GM18505 (cell line): ENCODE results near the gene FAM20C.

Source experiments
- ATAC-seq: cut with Tn5 transposase; IDR thresholded peaks from one replicate; pipeline ENCODE4 v1.9.1; 2021; ENCODE audit not compliant: unreplicated experiment
- POLR2A ChIP-seq: IDR thresholded peaks from 4 replicates; pipeline ENCODE4 v1.6.1; 2011; ENCODE audit warnings: borderline replicate concordance; ENCODE audit not compliant: insufficient read depth, insufficient read length; ENCODE audit errors: extremely low read depth

Gene FAM20C

GRCh38 chr7:219581-220150, 27.3 kb downstream of the FAM20C start:
- ATAC-seq: no peak
- no peak for TF ChIP-seq POLR2A

- no peak for TF ChIP-seq POLR2A
- ATAC-seq: no peak
These were observed 27.9 kb downstream of the FAM20C start for GRCh38 chr7:220151-220841.

DNA sequence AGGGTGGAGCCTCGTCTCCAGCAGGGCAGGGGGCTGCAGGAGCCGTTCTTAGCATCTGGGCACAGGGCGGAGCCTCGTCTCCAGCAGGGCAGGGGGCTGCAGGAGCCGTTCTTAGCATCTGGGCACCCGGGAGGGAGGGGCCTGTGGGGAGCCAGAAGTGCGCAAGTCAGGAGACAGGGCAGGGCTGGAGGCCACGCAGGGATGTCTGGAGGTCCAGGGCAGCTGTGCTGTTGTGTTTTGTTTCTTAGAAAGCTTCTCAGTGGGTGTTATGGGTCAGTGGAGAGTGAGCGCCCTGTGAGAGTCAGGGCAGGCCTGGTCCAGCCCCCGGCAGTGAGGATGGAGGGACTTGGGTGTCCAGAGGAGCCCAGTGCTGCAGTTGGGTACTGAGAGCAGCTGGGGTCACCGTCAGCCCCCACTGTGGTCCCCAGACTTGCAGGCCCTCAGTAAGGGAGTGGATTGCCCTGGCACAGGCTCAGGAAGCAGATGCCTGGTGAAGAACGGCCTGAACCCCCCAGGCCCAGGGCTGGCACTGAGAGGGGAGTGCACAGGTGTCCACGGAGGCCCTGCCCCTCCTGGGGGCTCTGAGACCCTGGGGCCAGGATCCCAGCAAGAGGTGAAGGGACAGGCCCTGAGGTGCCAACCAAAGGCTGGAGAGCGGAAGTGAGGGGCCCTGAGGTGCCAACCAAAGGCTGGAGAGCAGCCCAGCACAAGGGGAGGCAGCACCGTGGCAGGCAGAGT, 29.8 kb downstream of the FAM20C start:
- no peak for ATAC-seq
- TF ChIP-seq POLR2A: no peak

DNA sequence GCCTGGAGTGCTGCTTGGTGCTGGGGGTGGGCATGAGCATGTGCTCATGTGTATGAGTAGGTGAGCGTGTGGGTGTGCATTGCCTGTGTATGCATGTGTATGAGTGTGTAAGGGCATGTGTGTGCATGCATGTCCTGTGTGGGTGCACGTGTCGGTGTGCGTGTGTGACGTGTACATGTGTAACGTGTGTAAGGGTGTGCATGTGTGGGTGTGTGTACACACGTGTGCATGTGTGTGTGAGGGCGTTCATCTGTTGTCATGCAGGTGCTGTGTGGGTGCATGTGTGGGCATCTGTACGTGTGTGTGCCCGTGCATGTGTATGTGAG, 30.3 kb downstream of the FAM20C start:
- no peak for ATAC-seq
- no peak for TF ChIP-seq POLR2A

DNA sequence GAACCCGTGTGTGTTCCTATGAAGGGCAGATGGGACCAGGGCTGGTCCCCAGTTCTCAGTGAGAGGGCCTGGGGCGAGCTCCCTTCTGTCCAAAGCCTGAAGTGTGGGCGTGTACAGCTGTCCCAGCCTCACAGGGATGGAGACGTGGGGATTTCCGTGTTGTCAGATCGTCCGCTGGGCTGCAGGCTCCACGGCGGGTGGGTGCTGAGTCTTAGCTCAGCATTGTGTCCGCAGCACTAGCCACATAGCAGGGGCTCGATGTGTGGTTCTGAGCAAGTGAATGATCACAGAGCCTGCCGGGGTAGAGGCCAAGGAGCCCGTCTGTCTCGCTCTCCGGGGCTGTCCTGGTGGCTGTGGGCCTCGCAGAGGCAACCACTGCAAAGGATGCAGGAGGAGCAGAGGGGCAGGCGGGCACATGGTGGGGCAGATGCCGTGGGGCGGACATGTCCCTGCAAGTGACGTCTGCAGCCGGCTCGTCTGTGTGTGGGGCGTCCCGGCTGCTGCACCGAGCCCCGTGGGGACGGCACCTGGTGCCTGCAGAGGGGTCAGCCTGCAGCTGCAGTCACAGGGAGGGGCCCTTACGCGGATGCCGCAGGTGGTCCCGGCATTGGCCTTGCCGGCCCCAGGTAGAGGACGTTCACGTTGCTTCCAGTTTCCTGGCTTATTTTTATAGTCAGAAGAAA, 30.9 kb downstream of the FAM20C start:
- no peak for ATAC-seq
- no peak for TF ChIP-seq POLR2A

- ATAC-seq: no peak
- TF ChIP-seq POLR2A: no peak
These were observed 31.5 kb downstream of the FAM20C start for GRCh38 chr7:223861-224260.

DNA sequence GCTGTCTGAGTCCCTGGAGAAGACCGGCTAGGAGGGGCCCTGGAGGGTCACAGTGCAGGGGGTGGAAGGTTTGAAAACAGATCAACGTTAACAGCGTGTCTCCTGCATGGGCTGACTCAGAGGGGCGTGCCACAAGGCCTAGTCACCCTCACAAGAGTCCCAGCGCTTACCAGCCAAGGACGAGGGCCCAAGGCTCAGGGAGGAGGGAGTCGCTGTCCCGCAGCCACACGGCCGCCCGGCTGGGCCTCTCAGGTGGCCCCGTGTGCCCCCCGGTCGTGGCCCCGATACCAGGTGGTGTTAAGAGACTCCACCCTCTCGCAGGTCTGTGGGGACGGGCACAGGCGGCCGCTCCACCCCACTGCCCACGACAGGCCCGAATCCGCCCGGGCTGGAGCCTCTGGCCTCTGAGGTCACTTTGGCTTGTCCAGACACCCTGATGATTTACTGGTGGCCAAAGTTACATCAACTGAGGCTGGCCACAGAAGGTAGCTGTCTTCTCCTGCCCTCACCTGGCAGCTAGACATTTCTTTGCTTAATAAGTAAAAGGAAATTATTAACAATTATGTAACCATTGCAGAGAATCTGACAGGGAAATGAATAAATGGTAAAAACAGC, 34.0 kb downstream of the FAM20C start:
- no peak for TF ChIP-seq POLR2A

DNA sequence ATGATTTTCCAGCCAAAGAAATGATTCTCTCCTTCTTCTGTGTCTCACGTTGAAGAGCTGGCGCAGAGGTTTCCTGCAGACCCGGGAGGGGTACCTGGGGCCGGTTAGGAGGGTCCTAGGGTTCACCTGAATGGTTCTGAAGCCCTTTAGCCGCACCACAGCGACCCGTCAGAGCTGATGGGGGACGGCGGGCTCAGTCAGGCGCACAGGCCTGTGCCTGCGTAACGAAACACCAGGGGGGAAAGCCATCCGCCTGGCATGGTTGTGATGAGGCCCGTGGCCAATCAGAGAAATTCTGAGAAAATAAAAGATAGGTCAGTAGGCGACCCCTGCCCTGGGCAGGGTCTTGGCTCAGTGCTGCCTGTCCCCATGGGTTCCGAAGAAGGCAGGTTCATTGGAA, 35.6 kb downstream of the FAM20C start:
- no peak for TF ChIP-seq POLR2A
- ATAC-seq: no peak

More for the DNA sequence above, 34.0 kb downstream of the FAM20C start:
- no peak for ATAC-seq

DNA sequence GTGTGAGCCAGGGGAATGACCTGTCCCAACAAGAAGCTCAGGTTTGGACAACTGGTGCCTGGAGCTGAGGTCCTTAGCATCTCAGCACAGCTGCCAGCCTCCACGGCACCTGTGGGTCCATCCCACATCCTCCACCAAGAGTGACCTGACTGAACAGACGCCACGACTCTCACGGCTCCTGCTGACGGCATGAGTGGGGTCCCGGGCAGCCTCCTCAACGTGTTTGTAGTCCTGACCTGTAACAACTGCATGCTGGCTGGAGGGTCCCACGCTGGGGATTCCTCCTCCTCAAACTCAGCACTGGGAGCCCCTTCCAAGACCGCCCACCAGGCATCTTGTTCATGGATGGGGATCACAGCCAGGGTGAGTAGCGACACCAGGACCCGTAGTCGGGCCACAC, 36.2 kb downstream of the FAM20C start:
- ATAC-seq: no peak
- no peak for TF ChIP-seq POLR2A

DNA sequence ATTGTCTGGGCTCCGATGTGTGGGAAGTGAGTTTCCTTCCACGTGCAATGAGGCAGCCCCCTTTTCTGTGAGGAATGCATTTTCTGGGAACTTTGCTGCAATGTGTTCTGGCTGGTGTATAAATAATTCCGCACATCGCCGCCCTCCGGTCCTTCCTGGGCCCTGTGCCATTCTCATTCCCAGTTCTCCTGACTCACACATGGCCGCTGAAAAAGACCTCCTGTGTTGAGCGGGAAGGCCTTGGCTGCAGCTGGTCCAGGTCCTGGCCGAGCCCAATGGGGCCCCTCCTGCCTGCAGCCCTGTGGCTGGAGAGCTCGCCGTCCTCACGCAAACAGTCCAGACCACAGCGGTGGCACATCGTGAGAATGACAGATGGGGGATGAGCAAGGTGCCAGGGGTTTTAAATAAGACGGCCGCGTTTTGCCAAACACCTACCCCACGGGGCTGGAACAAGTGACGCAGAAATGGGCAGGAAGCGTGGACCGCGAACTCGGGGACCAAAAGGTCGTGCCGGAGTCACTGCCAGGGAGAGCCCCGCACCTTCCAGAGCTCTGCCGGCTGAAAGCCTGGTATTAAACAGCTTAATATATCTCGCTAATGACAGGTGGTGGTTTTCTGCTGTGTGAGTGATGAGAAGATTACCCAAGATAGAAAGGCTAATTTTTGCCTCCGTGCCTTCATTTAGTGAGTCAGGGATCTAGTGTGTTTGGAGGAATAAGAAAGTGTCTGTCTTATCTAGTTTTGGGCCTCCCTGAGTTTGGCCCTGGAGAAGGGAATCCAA, 37.0 kb downstream of the FAM20C start:
- no peak for ATAC-seq
- TF ChIP-seq POLR2A: no peak

DNA sequence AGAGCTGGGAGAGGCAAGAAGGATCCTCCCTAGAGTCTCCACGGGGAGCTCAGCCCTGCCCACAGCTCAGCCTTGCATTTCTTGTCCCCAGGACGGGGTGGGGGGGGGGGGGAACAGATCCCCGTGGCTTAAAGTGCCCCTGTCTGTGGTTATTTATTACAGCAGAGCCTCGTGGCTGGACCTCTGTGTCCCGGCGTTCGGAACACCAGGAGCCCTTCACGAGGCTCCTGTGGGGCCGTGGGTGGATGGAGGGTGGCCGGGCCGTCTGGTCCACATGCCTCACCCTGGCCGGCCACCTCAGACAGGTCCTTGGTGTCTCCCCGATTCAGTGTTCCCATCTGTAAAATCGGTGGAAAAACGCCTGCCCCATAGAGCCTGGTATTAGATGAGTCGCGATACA, 37.9 kb downstream of the FAM20C start:
- no peak for TF ChIP-seq POLR2A
- ATAC-seq: no peak

GRCh38 chr7:231030-231857, 38.9 kb downstream of the FAM20C start:
- no peak for ATAC-seq
- no peak for TF ChIP-seq POLR2A
